Measurements from ENCODE around the gene COX14. TPM values are rescaled to one million over a fixed set of nuclear protein-coding genes. Genes with fewer than 3 reads are reported as not detected.
A peak's percentile ranks its signal among the peaks of the same experiment; 100 is the strongest.

COX14 gene
- total and polyA plus RNA-seq, 4 donors, result 31.2 to 85.3 (median 70.4) TPM

DNA sequence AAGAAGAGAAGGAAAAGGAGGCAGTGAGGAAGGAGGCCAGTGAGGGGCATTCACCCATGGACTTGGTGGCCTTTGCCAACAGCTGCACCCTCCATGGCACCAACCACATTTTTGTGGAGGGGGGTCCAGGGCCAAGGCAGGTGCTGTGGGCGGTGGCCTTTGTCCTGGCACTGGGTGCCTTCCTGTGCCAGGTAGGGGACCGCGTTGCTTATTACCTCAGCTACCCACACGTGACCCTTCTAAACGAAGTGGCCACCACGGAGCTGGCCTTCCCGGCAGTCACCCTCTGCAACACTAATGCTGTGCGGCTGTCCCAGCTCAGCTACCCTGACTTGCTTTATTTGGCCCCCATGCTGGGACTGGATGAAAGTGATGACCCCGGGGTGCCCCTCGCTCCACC is 38.3 kb upstream of the COX14 start:
- 80 to 86% methylated on average over 10 of the region's 10 CpGs for WGBS, 2 donors
- Histone ChIP-seq H3K4me3 (no peak overlapping the region), H3K4me1 (ENCODE audit: control insufficient read depth in 5 of 5, insufficient read depth in 5 of 5, low read length in 5 of 5) (peaks cover 0 to 9% (median 4%) of the 10 kb centered on the region in 5 donors), H3K27me3 (ENCODE audit: control insufficient read depth in 3 of 3, insufficient read depth in 3 of 3, low read length in 2 of 3) (no peaks in the 10 kb centered on the region), H3K36me3 (ENCODE audit: control insufficient read depth in 4 of 4, insufficient read depth in 4 of 4, low read length in 4 of 4) (no peaks in the 10 kb centered on the region), H3K9me3 (ENCODE audit: control insufficient read depth in 4 of 4, insufficient read depth in 3 of 4, low read length in 3 of 4) (no peaks in the 10 kb centered on the region), H3K9ac (ENCODE audit: insufficient read depth in 1 of 2, low read length in 2 of 2) (no peak overlapping the region), H3K27ac (ENCODE audit: low read depth in 1 of 2, low read length in 1 of 2) (no peak overlapping the region)
- TF ChIP-seq, protein P1, sequence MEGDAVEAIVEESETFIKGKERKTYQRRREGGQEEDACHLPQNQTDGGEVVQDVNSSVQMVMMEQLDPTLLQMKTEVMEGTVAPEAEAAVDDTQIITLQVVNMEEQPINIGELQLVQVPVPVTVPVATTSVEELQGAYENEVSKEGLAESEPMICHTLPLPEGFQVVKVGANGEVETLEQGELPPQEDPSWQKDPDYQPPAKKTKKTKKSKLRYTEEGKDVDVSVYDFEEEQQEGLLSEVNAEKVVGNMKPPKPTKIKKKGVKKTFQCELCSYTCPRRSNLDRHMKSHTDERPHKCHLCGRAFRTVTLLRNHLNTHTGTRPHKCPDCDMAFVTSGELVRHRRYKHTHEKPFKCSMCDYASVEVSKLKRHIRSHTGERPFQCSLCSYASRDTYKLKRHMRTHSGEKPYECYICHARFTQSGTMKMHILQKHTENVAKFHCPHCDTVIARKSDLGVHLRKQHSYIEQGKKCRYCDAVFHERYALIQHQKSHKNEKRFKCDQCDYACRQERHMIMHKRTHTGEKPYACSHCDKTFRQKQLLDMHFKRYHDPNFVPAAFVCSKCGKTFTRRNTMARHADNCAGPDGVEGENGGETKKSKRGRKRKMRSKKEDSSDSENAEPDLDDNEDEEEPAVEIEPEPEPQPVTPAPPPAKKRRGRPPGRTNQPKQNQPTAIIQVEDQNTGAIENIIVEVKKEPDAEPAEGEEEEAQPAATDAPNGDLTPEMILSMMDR (IDR thresholded peaks at IDR 0.05; ENCODE audit: control extremely low read depth, extremely low read depth), result no peak
- no peak for ATAC-seq (ENCODE audit: insufficient read depth, low FRiP score)
- DNase-seq, result no peak

DNA sequence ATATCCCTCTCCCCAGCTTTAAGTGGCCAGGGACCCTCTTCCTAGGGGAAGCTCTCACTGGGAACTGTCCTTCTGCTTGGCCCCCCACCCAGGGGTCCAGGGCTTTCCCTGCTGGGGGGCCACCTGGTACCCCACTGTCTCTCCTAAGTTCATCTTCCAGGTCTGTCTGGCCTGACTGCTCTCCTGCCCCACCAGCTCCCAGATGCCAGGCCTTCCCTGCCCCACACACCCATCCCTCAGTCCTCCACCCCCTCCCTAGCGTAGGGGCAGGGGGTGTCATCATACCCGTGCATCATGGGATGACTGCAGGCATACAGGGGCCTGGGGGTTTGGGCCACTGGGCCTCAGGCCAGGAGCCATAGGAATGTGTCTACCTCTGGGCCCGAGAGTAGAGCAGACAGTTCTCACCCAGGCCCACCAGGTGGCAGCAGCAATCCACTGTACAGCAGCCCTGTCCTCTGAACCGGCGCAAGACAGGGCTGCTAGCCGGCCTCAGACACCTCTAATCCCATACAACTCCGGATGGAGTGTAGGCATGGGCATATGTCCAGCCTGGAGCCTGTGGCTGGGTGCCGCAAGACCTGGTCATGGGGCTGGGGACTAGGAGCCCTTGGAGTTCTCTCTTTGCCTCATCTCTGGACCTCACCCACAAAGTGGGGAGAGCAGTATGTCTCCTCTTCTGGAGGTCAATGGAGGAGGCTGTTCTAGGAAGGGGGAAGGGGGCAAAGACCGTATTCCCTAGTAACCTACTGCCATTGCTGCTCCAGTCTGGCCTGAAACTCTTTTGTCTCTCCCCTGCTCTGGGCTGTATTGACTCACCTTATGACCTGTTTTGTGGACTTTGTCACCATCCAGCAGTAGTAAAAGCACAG is 36.9 kb upstream of the COX14 start:
- H3K4me3 ChIP-seq, result no peak overlapping the region
- peak; percentile 83 to 85 (median 84) for DNase-seq
- H3K27me3 ChIP-seq (ENCODE audit: control insufficient read depth in 3 of 3, insufficient read depth in 3 of 3, low read length in 2 of 3), result no peaks in the 10 kb centered on the region
- H3K27ac ChIP-seq (ENCODE audit: low read depth in 1 of 2, low read length in 1 of 2), result no peak overlapping the region
- 6 to 7% methylated on average over 9 of the region's 9 CpGs for WGBS, 2 donors
- no peak overlapping the region for H3K9ac ChIP-seq (ENCODE audit: insufficient read depth in 1 of 2, low read length in 2 of 2)
- no peaks in the 10 kb centered on the region for H3K9me3 ChIP-seq (ENCODE audit: control insufficient read depth in 4 of 4, insufficient read depth in 3 of 4, low read length in 3 of 4)
- no peaks in the 10 kb centered on the region for H3K36me3 ChIP-seq (ENCODE audit: control insufficient read depth in 4 of 4, insufficient read depth in 4 of 4, low read length in 4 of 4)
- ATAC-seq (ENCODE audit: insufficient read depth, low FRiP score), result peak; percentile 90
- peaks cover 0 to 7% (median 3%) of the 10 kb centered on the region in 5 donors for H3K4me1 ChIP-seq (ENCODE audit: control insufficient read depth in 5 of 5, insufficient read depth in 5 of 5, low read length in 5 of 5)
- TF ChIP-seq, protein P1 (IDR thresholded peaks at IDR 0.05; ENCODE audit: control extremely low read depth, extremely low read depth), result peak; percentile 88

DNA sequence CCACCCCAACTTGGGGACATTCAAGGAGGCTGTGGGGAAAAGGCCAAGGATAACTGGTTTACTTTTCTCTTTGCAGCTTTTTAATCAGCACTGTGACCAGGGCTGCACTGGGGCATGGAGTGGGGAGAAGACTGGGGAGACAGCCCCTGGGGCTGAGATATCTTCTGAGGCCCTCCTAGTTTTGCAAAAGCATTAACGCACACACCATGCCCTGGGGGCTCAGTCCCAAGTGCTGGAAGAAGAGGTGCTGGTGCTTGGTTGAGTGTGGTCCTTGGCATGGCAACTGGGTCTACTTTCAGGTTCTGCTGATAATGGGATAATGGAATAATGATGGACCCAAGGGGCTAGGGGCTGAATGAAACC is 36.2 kb upstream of the COX14 start:
- no peak overlapping the region for H3K4me3 ChIP-seq
- DNase-seq, result no peak
- no peak overlapping the region for H3K27ac ChIP-seq (ENCODE audit: low read depth in 1 of 2, low read length in 1 of 2)
- WGBS, 2 donors, result 92 to 96% methylated on average over 1 of the region's 1 CpG
- H3K27me3 ChIP-seq (ENCODE audit: control insufficient read depth in 3 of 3, insufficient read depth in 3 of 3, low read length in 2 of 3), result no peaks in the 10 kb centered on the region
- no peak for ATAC-seq (ENCODE audit: insufficient read depth, low FRiP score)
- no peaks in the 10 kb centered on the region for H3K9me3 ChIP-seq (ENCODE audit: control insufficient read depth in 4 of 4, insufficient read depth in 3 of 4, low read length in 3 of 4)
- peaks cover 0 to 4% (median 0%) of the 10 kb centered on the region in 5 donors for H3K4me1 ChIP-seq (ENCODE audit: control insufficient read depth in 5 of 5, insufficient read depth in 5 of 5, low read length in 5 of 5)
- H3K36me3 ChIP-seq (ENCODE audit: control insufficient read depth in 4 of 4, insufficient read depth in 4 of 4, low read length in 4 of 4), result no peaks in the 10 kb centered on the region
- H3K9ac ChIP-seq (ENCODE audit: insufficient read depth in 1 of 2, low read length in 2 of 2), result no peak overlapping the region
- TF ChIP-seq, protein P1 (IDR thresholded peaks at IDR 0.05; ENCODE audit: control extremely low read depth, extremely low read depth), result no peak
